ENCODE data around the gene GLRX.

GRCh38 chr5:95852567-95852966, 30.0 kb upstream of the GLRX start:
- TF ChIP-seq CTCF (IDR thresholded peaks at IDR 0.05; ENCODE audit: low read length) = no peak
- TF ChIP-seq EZH2phosphoT487 (IDR thresholded peaks at IDR 0.05; ENCODE audit: low read length) = no peak

Measured in MM.1S (cell line).